H1 (cell line): ENCODE data around the gene PIAS2. TPM values are rescaled to one million over a fixed set of nuclear protein-coding genes. Genes with fewer than 3 reads are reported as not detected.

Source experiments
- CTCF ChIA-PET: fragments of 300-600 bp; sonication (Branson Sonifier 250); formaldehyde crosslinking; loops from one replicate; lab custom pipeline; 2021; ENCODE audit not compliant: partially characterized antibody; lab: Charles Lee
- POLR2A ChIA-PET: fragments of 300-600 bp; sonication (Branson Sonifier 250); formaldehyde crosslinking; loops from one replicate; lab custom pipeline; 2021; ENCODE audit warnings: inconsistent platforms; ENCODE audit not compliant: partially characterized antibody; lab: Charles Lee
- DNase-seq, 2 experiments: peaks; one replicate each; pipeline versions ENCODE4 v3.0.0 to v3.0.0-alpha.2; 2010 to 2022; ENCODE audit warnings: low spot score in 2 of 2, low read depth in 1 of 2, mixed read lengths in 1 of 2
- FAIRE-seq: peaks from 2 replicates; lab custom pipeline; 2011; peaks lifted over from hg19 to GRCh38; lab: Jason Lieb, UNC
- H2AFZ ChIP-seq: 2 replicates; pipeline ENCODE4 v1.8.1; 2012; ENCODE audit warnings: low read length, inconsistent platforms
- H2AK5ac ChIP-seq: 2 replicates; pipeline ENCODE4 v1.6.1; 2013; ENCODE audit warnings: low read depth, low read length
- H2BK120ac ChIP-seq: replicated peaks from 2 replicates; pipeline ENCODE3; 2013; ENCODE audit warnings: low read depth, low read length, inconsistent platforms
- H2BK12ac ChIP-seq: 2 replicates; pipeline ENCODE4 v1.6.1; 2013; ENCODE audit warnings: low read depth, low read length
- H2BK15ac ChIP-seq: 2 replicates; pipeline ENCODE4 v1.6.1; 2013; ENCODE audit warnings: low read length
- H2BK20ac ChIP-seq: 2 replicates; pipeline ENCODE4 v1.6.1; 2013; ENCODE audit warnings: low read length
- H2BK5ac ChIP-seq: 2 replicates; pipeline ENCODE4 v1.6.1; 2013; ENCODE audit warnings: low read depth, low read length
- H3K14ac ChIP-seq: 2 replicates; pipeline ENCODE4 v1.6.1; 2013; ENCODE audit warnings: inconsistent platforms; ENCODE audit not compliant: insufficient read length
- H3K18ac ChIP-seq: 2 replicates; pipeline ENCODE4 v1.6.1; 2013; ENCODE audit warnings: low read length; ENCODE audit errors: extremely low read depth
- H3K23ac ChIP-seq: 2 replicates; pipeline ENCODE4 v1.6.1; 2013; ENCODE audit warnings: inconsistent platforms; ENCODE audit not compliant: insufficient read length
- H3K23me2 ChIP-seq: 2 replicates; pipeline ENCODE4 v1.6.1; 2013; ENCODE audit warnings: low read depth, low read length
- H3K27ac ChIP-seq: 2 replicates; pipeline ENCODE4 v1.6.1; 2011; ENCODE audit warnings: low read depth, low read length, inconsistent platforms
- H3K27me3 ChIP-seq, 4 experiments: replicated peaks in 1 of 4; 1 replicate in 1 of 4; 2 replicates in 3 of 4; pipeline versions ENCODE4 v1.6.1 to v1.8.1; 2011 to 2013; ENCODE audit warnings: low read length in 3 of 4, mild to moderate bottlenecking in 3 of 4, inconsistent platforms in 2 of 4, mixed read lengths in 2 of 4, moderate library complexity in 1 of 4; ENCODE audit not compliant: control insufficient read depth in 3 of 4, insufficient read depth in 3 of 4; ENCODE audit errors: extremely low read depth in 1 of 4
- H3K36me3 ChIP-seq, 4 experiments: 2 replicates each; pipeline versions ENCODE4 v1.6.1 to v1.8.1; 2011 to 2013; ENCODE audit warnings: mild to moderate bottlenecking in 4 of 4, low read length in 3 of 4, moderate library complexity in 2 of 4, control low read depth in 1 of 4, inconsistent platforms in 1 of 4; ENCODE audit not compliant: insufficient read depth in 4 of 4, control insufficient read depth in 2 of 4
- H3K4ac ChIP-seq: replicated peaks from 2 replicates; pipeline ENCODE3; 2013; ENCODE audit warnings: low read length, low read depth, mixed read lengths, inconsistent platforms; ENCODE audit not compliant: insufficient read length
- H3K4me1 ChIP-seq, 4 experiments: replicated peaks in 1 of 4; 1 replicate in 1 of 4; 2 replicates in 3 of 4; pipeline versions ENCODE4 v1.6.1 to v1.8.1; 2011 to 2013; ENCODE audit warnings: low read length in 3 of 4, inconsistent platforms in 2 of 4, mixed read lengths in 1 of 4; ENCODE audit not compliant: insufficient read depth in 4 of 4, control insufficient read depth in 3 of 4
- H3K4me2 ChIP-seq, 2 experiments: 2 replicates each; pipeline versions ENCODE4 v1.6.1 to v1.8.1; 2011 to 2013; ENCODE audit warnings: low read depth in 2 of 2, low read length in 2 of 2, control low read depth in 1 of 2, inconsistent platforms in 1 of 2, mild to moderate bottlenecking in 1 of 2; ENCODE audit not compliant: insufficient read depth in 1 of 2
- H3K4me3 ChIP-seq, 4 experiments: fragments of 200-600, 300-600 bp in 1 of 4; sonication (generic), shearing (Covaris generic), sonication (Bioruptor Twin) in 1 of 4; 2 replicates each; pipeline versions ENCODE4 v1.5.1 to v1.8.1; 2011 to 2016; ENCODE audit warnings: low read length in 4 of 4, low read depth in 3 of 4, control low read depth in 2 of 4, inconsistent platforms in 2 of 4, mild to moderate bottlenecking in 2 of 4, mixed read lengths in 1 of 4, moderate library complexity in 1 of 4; ENCODE audit not compliant: insufficient read depth in 2 of 4; ENCODE audit errors: extremely low read depth in 1 of 4
- H3K56ac ChIP-seq: replicated peaks from 2 replicates; pipeline ENCODE3; 2013; ENCODE audit warnings: low read depth, mild to moderate bottlenecking, mixed read lengths, low read length, inconsistent platforms; ENCODE audit not compliant: insufficient read length
- H3K79me1 ChIP-seq: 2 replicates; pipeline ENCODE4 v1.6.1; 2013; ENCODE audit warnings: low read depth, low read length, control low read depth
- H3K79me2 ChIP-seq, 2 experiments: 2 replicates each; pipeline versions ENCODE4 v1.6.1 to v1.8.1; 2012 to 2013; ENCODE audit warnings: low read length in 2 of 2, mild to moderate bottlenecking in 2 of 2, inconsistent platforms in 1 of 2; ENCODE audit not compliant: insufficient read depth in 2 of 2, control insufficient read depth in 1 of 2
- H3K9ac ChIP-seq, 4 experiments: replicated peaks in 1 of 4; 1 replicate in 1 of 4; 2 replicates in 3 of 4; pipeline versions ENCODE4 v1.6.1 to v1.8.1; 2011 to 2013; ENCODE audit warnings: low read depth in 3 of 4, low read length in 3 of 4, control low read depth in 2 of 4, mild to moderate bottlenecking in 2 of 4, moderate library complexity in 2 of 4, inconsistent platforms in 1 of 4; ENCODE audit errors: extremely low read depth in 1 of 4
- H3K9me3 ChIP-seq, 2 experiments: 2 replicates each; pipeline versions ENCODE4 v1.6.1 to v1.8.1; 2012 to 2013; ENCODE audit warnings: mild to moderate bottlenecking in 2 of 2, moderate library complexity in 2 of 2, control low read depth in 1 of 2, inconsistent platforms in 1 of 2, low read depth in 1 of 2, low read length in 1 of 2, mixed read lengths in 1 of 2; ENCODE audit not compliant: insufficient read depth in 2 of 2
- H4K20me1 ChIP-seq, 2 experiments: replicated peaks in 1 of 2; 2 replicates each; pipeline versions ENCODE3 to v1.8.1; 2011 to 2013; ENCODE audit warnings: inconsistent platforms in 2 of 2, low read length in 2 of 2, mild to moderate bottlenecking in 1 of 2; ENCODE audit not compliant: insufficient read depth in 2 of 2, control insufficient read depth in 1 of 2
- H4K5ac ChIP-seq: 2 replicates; pipeline ENCODE4 v1.6.1; 2013; ENCODE audit warnings: low read length, low read depth, mixed read lengths, inconsistent platforms; ENCODE audit not compliant: insufficient read length
- H4K8ac ChIP-seq: 2 replicates; pipeline ENCODE4 v1.8.0; 2013; ENCODE audit warnings: mild to moderate bottlenecking, moderate library complexity, low read length, inconsistent platforms; ENCODE audit not compliant: insufficient read depth; ENCODE audit errors: extremely low read depth
- H4K91ac ChIP-seq: replicated peaks from 2 replicates; pipeline ENCODE3; 2013; ENCODE audit warnings: low read length, mixed read lengths, inconsistent platforms; ENCODE audit not compliant: insufficient read length
- BRCA1 ChIP-seq: IDR thresholded peaks from 2 replicates; pipeline ENCODE4 v1.6.1; 2012; ENCODE audit warnings: low read depth, low read length, improper control_type of control experiment
- CBX5 ChIP-seq: fragments of 300-800, 300-1000 bp; sonication (generic); IDR thresholded peaks from 2 replicates; pipeline ENCODE4 v1.7.1; 2016; ENCODE audit warnings: antibody characterized with exemption, low read length, low read depth
- CBX8 ChIP-seq: fragments of 300-800, 300-1000 bp; sonication (generic); IDR thresholded peaks from 2 replicates; pipeline ENCODE4 v1.7.1; 2016; ENCODE audit warnings: low read depth, low read length, borderline replicate concordance
- CHD2 ChIP-seq: IDR thresholded peaks from 2 replicates; pipeline ENCODE4 v1.6.1; 2012; ENCODE audit warnings: low read length, improper control_type of control experiment
- EZH2 ChIP-seq: fragments of 200-600 bp; sonication (generic); IDR thresholded peaks from 2 replicates; pipeline ENCODE4 v1.7.1; 2012; ENCODE audit warnings: low read depth, mild to moderate bottlenecking, moderate library complexity, low read length, inconsistent platforms; ENCODE audit not compliant: severe bottlenecking
- GABPA ChIP-seq: IDR thresholded peaks from 2 replicates; pipeline ENCODE4 v1.6.1; 2011; ENCODE audit warnings: mild to moderate bottlenecking, low read length, moderate library complexity, borderline replicate concordance; ENCODE audit not compliant: insufficient read depth
- GTF2F1 ChIP-seq: IDR thresholded peaks from 2 replicates; pipeline ENCODE4 v1.6.1; 2012; ENCODE audit warnings: low read depth, low read length, improper control_type of control experiment, borderline replicate concordance
- HDAC6 ChIP-seq: IDR thresholded peaks from one replicate; pipeline ENCODE4 v1.7.1; 2012; ENCODE audit warnings: low read depth, mild to moderate bottlenecking, inconsistent platforms, low read length, moderate library complexity
- POLR2A ChIP-seq, 2 experiments: IDR thresholded peaks; 1 replicate in 1 of 2; 2 replicates in 1 of 2; pipeline ENCODE4 v1.6.1; 2011; ENCODE audit warnings: low read depth in 2 of 2, low read length in 2 of 2, mild to moderate bottlenecking in 2 of 2; ENCODE audit errors: control extremely low read depth in 1 of 2
- RFX5 ChIP-seq: IDR thresholded peaks from 2 replicates; pipeline ENCODE4 v1.6.1; 2011; ENCODE audit warnings: low read depth, low read length, improper control_type of control experiment, borderline replicate concordance
- TAF1 ChIP-seq: IDR thresholded peaks from 2 replicates; pipeline ENCODE4 v1.6.1; 2011; ENCODE audit warnings: mild to moderate bottlenecking, low read depth, low read length
- TEAD4 ChIP-seq: IDR thresholded peaks from 2 replicates; pipeline ENCODE4 v1.6.1; 2012; ENCODE audit warnings: low read depth, low read length, inconsistent platforms, mixed read lengths
- WGBS, 2 experiments: shearing (Covaris generic) in 1 of 2; methylation state at CpG; one replicate each; pipeline versions ENCODE4 v1.1.6 to v1.1.7; 2013 to 2015; ENCODE audit warnings: low lambda C conversion rate in 2 of 2, mixed read lengths in 2 of 2, inconsistent platforms in 1 of 2, low coverage in 1 of 2, missing lambda C conversion rate in 1 of 2; ENCODE audit not compliant: insufficient replicate concordance in 2 of 2, insufficient coverage in 1 of 2, insufficient read length in 1 of 2; ENCODE audit errors: extremely low coverage in 1 of 2, missing lambda C conversion rate in 1 of 2; 5-methylcytosine and 5-hydroxymethylcytosine counted together
- polyA plus RNA-seq, 7 experiments: library from polyadenylated mRNA; depleted of rRNA in 3 of 7; stranded (reverse) in 5 of 7; unstranded in 2 of 7; fragments of >200 nt in 5 of 7; fragments of 200-250 nt in 2 of 7; gene quantifications; 1 replicate in 5 of 7; 2 replicates in 1 of 7; 4 replicates in 1 of 7; pipeline versions ENCODE4 v1.2.1 to v1.2.3, GENCODE V29; 2011 to 2013; ENCODE audit warnings: missing spikeins in 2 of 7, mixed read lengths in 2 of 7
- total RNA-seq: library from RNA; stranded (reverse); fragmentation: NEBNext Ultra II Directional; extraction: Animal tissue kit (Norgen Biotek cat#: 25700); gene quantifications from 2 replicates; pipeline ENCODE4 v1.2.1, GENCODE V29; 2021
- TF ChIP-seq, protein P1 (sequence below): IDR thresholded peaks from 2 replicates; pipeline ENCODE4 v1.6.1; 2011; ENCODE audit warnings: low read depth, mild to moderate bottlenecking, low read length; ENCODE audit not compliant: insufficient read depth

Gene PIAS2
- total and polyA plus RNA-seq, 2 of the 8 experiments (the other 6 are each of a cell fraction or from before 2014, with no cell fraction given), result 20.1 to 53.9 TPM

DNA sequence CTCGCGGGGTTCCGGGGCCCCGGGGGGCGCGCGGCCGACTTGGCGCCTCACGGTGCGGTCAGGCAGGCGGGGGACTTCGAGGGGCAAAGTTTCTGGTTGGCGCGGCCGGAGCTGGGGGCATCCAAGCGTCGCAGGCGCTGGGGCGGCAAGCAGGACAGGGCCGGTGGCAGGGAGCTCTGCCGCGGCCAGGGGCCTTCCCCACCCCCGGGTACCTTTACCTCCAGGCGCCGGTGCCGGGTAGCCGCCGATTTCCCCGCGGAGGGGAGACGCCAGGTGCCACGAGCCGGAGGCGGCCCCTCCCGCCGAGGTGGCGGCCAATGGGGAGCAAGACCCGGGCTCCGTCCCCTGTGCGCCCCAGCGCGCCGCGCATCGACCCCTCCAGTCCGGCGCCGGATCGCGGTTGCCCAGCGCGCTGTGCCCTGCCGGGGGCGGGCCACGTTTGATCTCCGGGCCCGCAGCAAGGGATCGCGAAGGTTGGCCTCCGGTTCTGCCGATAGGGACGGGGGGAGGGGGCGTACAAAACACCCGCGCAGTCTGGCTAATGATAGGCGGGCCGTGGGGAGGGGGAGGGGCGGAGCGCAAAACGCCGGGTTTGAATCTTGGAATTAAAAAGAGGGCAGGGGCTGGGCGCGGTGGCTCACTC is 160.6 kb downstream of the PIAS2 start, which contains the start of gene ST8SIA5:
Gene ST8SIA5 (minus strand): TSS at position 495 of the 643 bp plus-strand sequence. CDS start 545 bp downstream, outside the sequence.
- Histone ChIP-seq H3K4me2 (peak within 1 kb of the TSS; percentile 90 to 94), H2BK20ac (no peak within 1 kb of the TSS), H2BK15ac (no peak within 1 kb of the TSS), H3K9ac (no peak within 1 kb of the TSS), H2AK5ac (no peak within 1 kb of the TSS), H2AFZ (peak within 1 kb of the TSS; percentile 84), H3K14ac (no peak within 1 kb of the TSS), H3K27me3 (peaks cover 17 to 56% (median 40%) of the 10 kb centered on the region in 4 experiments), H4K20me1 (no peaks in the 10 kb centered on the region), H3K36me3 (no peaks in the 10 kb centered on the region), H2BK5ac (no peak within 1 kb of the TSS), H3K79me2 (no peaks in the 10 kb centered on the region), H3K9me3 (no peaks in the 10 kb centered on the region), H3K27ac (no peak within 1 kb of the TSS), H2BK12ac (peak within 1 kb of the TSS; percentile 27; the same call in 1 of the 2 replicates), H3K56ac (no peak within 1 kb of the TSS), H3K4me3 (peak within 1 kb of the TSS; percentile 26 to 67 (median 53)), H3K23ac (no peak within 1 kb of the TSS), H3K18ac (peak within 1 kb of the TSS; percentile 32), H4K5ac (no peak within 1 kb of the TSS), H4K8ac (peak within 1 kb of the TSS; percentile 75), H3K4me1 (peaks cover 0 to 12% (median 7%) of the 10 kb centered on the region in 4 experiments; a peak in 5 of 7 replicates), H3K23me2 (peaks cover 10% of the 10 kb centered on the region; the same call in 1 of the 2 replicates), H3K4ac (no peak within 1 kb of the TSS), H3K79me1 (no peaks in the 10 kb centered on the region), H2BK120ac (no peak within 1 kb of the TSS), H4K91ac (peak within 1 kb of the TSS; percentile 20)
- DNase-seq (peak; percentile 46 to 88), FAIRE-seq (no peak)
- 1% methylated on average over 42 of the region's 74 CpGs; no CpG with 5 or more reads in 1 of the 2 experiments for WGBS, 2 experiments
- ChIA-PET CTCF (interaction anchor here (1.1 to 1.2 kb wide), 2 partner anchors 73 to 88 kb away, joined by 3 read pairs; no protein-coding TSS in a partner anchor), POLR2A (interaction anchor here (0.6 to 0.7 kb wide), 2 partner anchors 17 to 39 kb away, joined by 3 to 4 read pairs; no protein-coding TSS in a partner anchor)
- no peak for TF ChIP-seq GABPA
- TF ChIP-seq CHD2, result no peak
- TF ChIP-seq TAF1, result 0 out of 2 replicates have a peak, but pooled peaks have one; percentile 5
- no peak for TF ChIP-seq RFX5
- TF ChIP-seq, protein P1, sequence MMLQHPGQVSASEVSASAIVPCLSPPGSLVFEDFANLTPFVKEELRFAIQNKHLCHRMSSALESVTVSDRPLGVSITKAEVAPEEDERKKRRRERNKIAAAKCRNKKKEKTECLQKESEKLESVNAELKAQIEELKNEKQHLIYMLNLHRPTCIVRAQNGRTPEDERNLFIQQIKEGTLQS, result no peak
- no peak for TF ChIP-seq GTF2F1
- TF ChIP-seq CBX5, result no peak
- TF ChIP-seq BRCA1, result no peak
- no peak for TF ChIP-seq TEAD4
- TF ChIP-seq POLR2A (IDR thresholded peaks at IDR 0.05; ENCODE audit: control extremely low read depth in 1 of 2, low read depth in 2 of 2, low read length in 2 of 2), result no peak
- TF ChIP-seq EZH2, result peak; percentile 9
- TF ChIP-seq CBX8, result no peak
- TF ChIP-seq HDAC6, result no peak
